ENCODE measurements around the gene IFIT1.
A peak's percentile ranks its signal among the peaks of the same experiment; 100 is the strongest.

IFIT1 gene

DNA sequence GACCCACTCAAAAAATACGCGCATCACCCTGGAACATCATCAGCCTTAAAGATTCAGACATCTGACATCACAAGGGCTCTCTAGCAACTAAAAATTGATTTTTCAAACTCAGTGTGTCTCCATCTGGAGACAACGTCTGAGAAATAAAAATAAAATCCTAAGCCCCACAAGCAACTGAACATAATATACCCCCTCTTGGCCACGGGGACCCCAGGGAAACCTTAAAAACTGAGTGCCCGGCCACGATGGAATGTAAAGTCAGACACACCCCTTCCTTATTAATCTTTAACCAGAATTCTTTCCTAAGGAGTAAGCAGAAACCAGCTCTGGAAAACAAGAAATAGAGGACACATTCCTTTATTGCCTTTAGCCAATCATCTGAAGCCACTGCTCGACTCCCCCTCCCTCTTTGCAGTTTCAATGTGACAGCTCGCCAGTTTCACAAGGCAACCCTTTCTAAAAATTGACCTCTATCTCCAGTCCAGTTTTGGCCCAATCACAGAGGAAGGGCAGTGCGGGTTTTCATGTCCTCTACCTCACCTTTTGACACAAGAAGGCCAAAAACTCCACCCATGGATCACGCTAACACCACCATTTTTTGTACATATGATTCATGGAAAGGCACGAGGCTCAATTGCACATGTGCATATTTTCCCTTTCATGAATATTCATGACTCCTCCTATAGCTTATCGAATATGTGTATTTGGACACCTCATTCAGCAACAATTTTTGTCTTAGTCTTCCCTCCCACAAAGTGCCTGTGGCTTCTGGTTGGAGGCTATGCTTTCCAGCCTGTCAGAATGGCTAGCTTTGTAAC, 40.4 kb upstream of the IFIT1 start:
- in situ Hi-C loops (cut with HindIII; ENCODE audit: low pct_unique_long_range_greater_than_20kb, low sequenced_read_pairs): no loop called here
- DNase-seq (ENCODE audit: low read depth in 1 of 2, low spot score in 1 of 2): no peak
- TF ChIP-seq JUND (IDR thresholded peaks at IDR 0.05; ENCODE audit: low read depth): no peak

DNA sequence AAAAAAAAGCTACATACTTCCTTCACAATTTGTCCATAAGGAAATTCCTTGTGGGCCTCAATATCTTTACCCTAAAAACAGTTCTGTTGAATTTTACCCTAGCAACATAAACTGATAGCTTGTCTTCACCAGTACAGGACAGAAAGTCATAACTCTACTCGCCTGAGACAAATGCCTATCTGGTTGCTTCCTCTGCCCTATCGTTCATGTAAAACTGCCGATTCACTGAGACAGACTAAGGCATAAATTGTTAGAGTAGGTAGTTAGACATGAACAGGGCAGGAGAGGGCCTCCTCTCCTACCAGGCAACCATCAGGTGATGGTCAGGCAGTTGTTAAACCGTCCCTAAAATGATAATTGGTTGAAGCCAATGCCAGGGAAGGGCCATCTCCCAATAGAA, 39.6 kb upstream of the IFIT1 start:
- TF ChIP-seq JUND (IDR thresholded peaks at IDR 0.05; ENCODE audit: low read depth): no peak
- in situ Hi-C loops (cut with HindIII; ENCODE audit: low pct_unique_long_range_greater_than_20kb, low sequenced_read_pairs): no loop called here
- DNase-seq (ENCODE audit: low read depth in 1 of 2, low spot score in 1 of 2): no peak

DNA sequence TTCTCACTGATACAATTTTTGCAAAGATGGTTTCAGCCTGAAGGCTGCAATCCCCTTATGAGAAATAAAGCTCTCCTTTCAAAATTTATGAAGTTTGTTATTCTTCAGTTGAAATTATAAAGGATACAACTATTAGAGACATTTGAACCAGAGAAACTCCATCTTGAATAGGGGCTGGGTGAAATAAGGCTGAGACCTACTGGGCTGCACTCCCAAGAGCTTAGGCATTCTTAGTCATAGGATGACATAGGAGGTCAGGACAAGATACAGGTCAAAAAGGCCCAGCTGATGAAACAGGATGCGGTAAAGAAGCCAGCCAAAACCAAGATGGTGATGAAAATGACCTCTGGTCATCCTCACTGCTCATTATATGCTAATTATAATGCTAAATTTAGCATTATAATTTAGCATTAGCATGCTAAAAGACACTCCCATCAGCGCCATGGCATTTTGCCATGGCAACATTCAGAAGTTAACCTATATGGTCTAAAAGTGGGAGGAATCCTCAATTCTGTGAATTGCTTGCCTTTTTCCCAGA, 37.0 kb upstream of the IFIT1 start:
- in situ Hi-C loops (cut with HindIII; ENCODE audit: low pct_unique_long_range_greater_than_20kb, low sequenced_read_pairs): no loop called here
- DNase-seq (ENCODE audit: low read depth in 1 of 2, low spot score in 1 of 2): no peak
- TF ChIP-seq JUND (IDR thresholded peaks at IDR 0.05; ENCODE audit: low read depth): no peak

DNA sequence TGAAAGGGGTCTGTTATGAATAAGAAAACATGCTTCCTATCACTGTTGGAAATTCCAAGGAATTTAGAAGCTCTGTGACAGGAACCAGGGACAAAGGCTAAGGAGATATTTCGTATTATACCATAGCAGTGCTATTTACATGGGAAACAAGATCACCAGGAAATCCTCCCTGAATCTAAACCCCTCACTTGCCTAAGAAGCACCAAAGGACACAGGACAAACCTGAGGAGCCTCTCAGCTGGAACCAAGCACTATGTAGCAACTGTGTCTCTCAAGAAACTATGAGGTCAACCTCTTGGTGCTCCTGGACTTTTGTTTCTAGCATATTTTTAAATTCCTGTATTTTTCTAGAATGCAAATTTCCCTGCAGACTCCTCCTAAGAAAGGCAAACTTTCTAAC, 35.3 kb upstream of the IFIT1 start:
- no peak for DNase-seq (ENCODE audit: low read depth in 1 of 2, low spot score in 1 of 2)
- in situ Hi-C loops (cut with HindIII; ENCODE audit: low pct_unique_long_range_greater_than_20kb, low sequenced_read_pairs): no loop called here
- no peak for TF ChIP-seq JUND (IDR thresholded peaks at IDR 0.05; ENCODE audit: low read depth)

DNA sequence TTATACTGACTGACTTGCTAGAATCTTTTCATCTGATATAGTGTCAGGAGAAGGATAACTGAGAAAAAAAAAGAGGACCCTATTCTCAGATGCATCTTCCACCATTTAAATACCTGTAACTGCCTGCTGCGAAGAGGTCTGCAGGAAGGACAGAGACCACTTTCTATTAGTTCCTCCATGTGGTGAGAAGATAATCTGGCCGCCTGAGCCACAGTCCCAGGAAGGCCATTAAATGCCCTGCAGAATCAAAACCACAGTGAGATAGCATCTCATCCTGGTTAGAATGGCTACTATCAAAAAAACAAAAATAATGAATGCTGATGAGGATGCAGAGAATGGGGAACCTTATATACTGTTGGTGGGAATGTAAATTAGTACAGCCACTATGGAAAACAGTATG, 34.4 kb upstream of the IFIT1 start:
- no peak for DNase-seq (ENCODE audit: low read depth in 1 of 2, low spot score in 1 of 2)
- TF ChIP-seq JUND (IDR thresholded peaks at IDR 0.05; ENCODE audit: low read depth): no peak
- in situ Hi-C loops (cut with HindIII; ENCODE audit: low pct_unique_long_range_greater_than_20kb, low sequenced_read_pairs): no loop called here

DNA sequence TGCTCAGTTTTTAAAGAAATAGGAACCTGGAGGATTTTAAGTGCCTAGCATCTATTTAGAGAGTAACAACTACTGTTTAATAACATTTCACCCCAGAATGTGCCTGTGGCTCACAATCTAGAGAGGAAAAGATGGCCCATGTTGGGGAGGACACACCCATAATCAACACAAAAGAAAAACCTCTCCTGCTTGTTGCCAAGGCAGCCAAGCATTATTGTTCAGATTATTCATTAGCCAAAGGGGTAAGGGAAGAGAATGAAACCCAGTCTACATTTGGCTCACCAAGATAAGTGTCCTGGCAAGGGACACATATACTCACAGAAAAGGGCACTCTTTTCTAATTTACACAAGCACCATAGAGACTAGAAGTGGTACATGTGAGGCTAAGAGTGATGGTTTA, 32.3 kb upstream of the IFIT1 start:
- TF ChIP-seq JUND (IDR thresholded peaks at IDR 0.05; ENCODE audit: low read depth): no peak
- in situ Hi-C loops (cut with HindIII; ENCODE audit: low pct_unique_long_range_greater_than_20kb, low sequenced_read_pairs): no loop called here
- no peak for DNase-seq (ENCODE audit: low read depth in 1 of 2, low spot score in 1 of 2)

DNA sequence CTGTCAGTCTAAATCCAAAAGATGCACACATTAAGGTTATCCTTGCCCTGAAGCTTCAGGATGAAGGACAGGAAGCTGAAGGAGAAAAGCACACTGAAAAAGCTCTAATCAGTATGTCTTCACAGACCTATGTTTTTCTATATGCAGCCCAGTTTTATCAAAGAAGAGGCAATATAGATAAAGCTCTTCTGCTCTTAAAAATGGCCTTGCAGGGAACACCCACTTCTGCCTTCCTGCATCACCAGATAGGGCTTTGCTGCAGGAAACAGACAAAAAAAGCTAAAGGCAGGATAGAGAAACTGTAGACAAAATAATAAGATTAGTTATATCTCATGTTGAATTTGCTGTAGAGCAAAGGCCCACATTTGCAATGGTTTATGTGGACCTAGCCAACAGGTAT, 29.5 kb upstream of the IFIT1 start:
- no peak for TF ChIP-seq JUND (IDR thresholded peaks at IDR 0.05; ENCODE audit: low read depth)
- no peak for DNase-seq (ENCODE audit: low read depth in 1 of 2, low spot score in 1 of 2)
- in situ Hi-C loops (cut with HindIII; ENCODE audit: low pct_unique_long_range_greater_than_20kb, low sequenced_read_pairs): no loop called here

DNA sequence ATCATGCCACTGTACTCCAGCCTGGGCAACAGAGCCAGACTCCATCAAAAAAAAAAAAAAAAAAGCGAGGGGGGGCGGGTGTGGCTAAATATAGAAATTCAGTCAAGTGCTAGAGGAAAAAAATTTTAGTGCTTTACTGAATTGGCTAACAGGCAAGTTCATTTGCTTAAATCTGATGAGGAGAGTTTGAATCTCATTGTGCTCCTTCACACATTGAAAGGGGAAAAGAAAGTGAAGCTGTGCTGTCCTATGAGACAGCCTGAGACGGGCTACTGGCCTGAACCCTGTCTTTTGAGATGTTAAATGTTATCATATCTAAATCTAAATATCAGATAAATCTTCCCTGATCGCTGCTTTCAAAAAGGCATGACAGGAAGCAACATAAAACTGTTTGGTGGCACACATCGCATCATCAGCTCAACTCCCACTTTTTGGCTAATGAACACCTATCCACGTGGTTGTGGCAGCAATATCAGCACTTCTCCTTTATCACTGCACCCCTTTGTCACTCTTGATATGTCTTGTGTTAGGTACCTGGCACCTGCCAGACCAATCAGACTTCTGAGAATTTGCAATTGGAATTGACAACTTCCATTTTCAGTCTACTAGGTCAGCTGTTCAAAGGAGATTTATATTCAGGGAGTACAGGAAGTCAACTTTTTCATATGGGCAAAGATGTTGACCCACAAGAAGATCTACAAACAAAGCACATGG, 28.5 kb upstream of the IFIT1 start:
- no peak for TF ChIP-seq JUND (IDR thresholded peaks at IDR 0.05; ENCODE audit: low read depth)
- in situ Hi-C loops (cut with HindIII; ENCODE audit: low pct_unique_long_range_greater_than_20kb, low sequenced_read_pairs): no loop called here
- DNase-seq (ENCODE audit: low read depth in 1 of 2, low spot score in 1 of 2): no peak

DNA sequence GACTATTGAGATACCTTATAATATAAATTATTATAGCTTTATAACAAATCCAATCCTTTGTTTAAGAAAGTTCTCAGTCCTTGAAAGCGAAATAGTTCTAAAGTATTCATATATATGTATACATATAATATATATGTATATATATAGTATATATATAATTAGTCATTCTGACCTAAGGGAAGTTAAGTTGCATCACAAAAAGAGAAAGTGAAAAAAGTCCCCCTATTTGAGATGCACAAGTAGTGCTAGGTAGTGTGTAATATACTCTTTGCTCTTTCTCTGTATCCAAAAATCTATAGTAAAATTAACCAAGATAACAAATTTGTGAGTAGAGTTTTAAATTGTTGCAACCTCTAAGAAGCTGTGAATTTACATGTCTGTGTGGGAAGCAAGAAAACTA, 27.9 kb upstream of the IFIT1 start:
- no peak for TF ChIP-seq JUND (IDR thresholded peaks at IDR 0.05; ENCODE audit: low read depth)
- in situ Hi-C loops (cut with HindIII; ENCODE audit: low pct_unique_long_range_greater_than_20kb, low sequenced_read_pairs): no loop called here
- no peak for DNase-seq (ENCODE audit: low read depth in 1 of 2, low spot score in 1 of 2)

DNA sequence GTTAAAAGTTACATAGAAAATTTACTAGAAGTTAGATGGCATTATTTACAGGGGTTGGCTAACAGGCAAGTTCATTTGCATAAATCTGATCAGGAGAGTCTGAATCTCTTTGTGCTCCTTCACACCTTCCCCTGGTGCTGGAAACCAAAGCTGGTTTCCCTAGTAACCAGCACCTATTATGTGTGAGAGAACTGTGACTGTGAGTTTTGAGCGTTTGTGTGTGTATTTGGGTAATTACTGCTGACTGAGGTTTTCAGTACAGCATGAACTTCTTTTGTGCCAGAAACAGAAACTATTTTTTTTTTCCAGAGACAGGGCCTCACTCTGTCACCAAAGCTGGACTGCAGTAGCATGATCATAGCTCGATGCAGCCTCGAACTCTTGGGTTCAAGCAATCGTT, 24.9 kb upstream of the IFIT1 start:
- no peak for TF ChIP-seq JUND (IDR thresholded peaks at IDR 0.05; ENCODE audit: low read depth)
- in situ Hi-C loops (cut with HindIII; ENCODE audit: low pct_unique_long_range_greater_than_20kb, low sequenced_read_pairs): no loop called here
- DNase-seq (ENCODE audit: low read depth in 1 of 2, low spot score in 1 of 2): no peak

DNA sequence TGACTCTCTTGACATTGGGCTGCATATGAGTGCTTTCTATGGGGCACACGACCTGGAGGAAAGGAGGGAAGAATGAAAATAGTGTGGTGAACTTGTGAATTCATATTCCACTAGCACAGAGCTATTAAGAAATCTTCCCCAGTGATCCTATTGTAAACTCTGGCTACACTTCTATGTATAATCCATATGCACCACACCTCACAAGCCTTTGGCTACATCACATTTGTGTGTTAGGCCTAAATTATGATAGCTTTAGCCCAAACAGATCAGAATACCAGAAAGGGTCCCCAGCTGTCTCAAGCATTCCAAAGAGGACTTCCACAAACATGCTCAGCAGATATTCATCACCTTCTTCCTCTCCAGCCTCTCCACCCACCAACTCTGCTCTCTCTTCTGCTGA, 24.3 kb upstream of the IFIT1 start:
- TF ChIP-seq JUND (IDR thresholded peaks at IDR 0.05; ENCODE audit: low read depth): no peak
- in situ Hi-C loops (cut with HindIII; ENCODE audit: low pct_unique_long_range_greater_than_20kb, low sequenced_read_pairs): no loop called here
- no peak for DNase-seq (ENCODE audit: low read depth in 1 of 2, low spot score in 1 of 2)

DNA sequence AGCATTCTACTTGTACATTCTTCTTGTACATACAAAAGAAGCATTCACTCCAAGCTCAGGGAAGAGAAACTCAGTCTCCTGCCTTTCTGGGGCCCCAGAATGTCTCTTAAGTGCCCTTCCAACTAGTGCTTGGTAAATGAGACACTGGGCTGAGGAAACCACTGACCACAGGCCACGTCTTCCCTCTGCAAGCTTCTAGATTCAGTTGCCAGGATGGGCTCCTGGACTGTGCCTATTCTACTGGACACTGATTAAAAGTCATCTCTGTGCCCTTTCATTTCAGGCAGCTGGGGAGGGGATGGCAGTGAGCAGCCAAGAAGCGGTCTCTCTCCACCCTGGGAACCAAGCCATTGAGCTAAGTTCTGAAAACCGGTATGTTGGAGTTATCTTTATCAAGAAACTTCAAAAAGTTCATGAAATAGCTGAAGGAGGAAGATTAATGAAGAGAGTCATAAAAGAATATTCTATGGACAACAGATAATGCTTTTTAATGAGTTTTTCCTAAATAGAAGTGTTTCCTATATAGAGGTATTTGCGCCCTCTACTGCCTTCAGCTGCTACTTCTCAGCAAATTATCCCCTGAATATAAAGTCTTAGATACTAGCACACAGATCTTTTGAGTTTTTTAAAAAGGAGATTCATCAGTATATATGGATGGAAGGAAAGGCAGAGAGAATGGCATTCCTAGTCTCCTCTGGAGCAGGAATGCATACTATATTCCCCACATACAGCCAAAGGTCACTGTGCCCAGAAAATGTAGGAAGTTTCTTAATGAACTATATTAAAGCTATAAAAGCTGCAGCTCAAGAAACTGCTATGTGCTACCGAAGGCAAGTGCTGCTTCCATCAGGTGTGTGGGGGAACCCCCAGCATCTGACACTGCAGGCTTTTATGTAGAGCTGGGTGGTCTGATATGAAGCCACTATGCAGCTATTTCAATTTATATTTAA, 23.0 kb upstream of the IFIT1 start:
- DNase-seq (ENCODE audit: low read depth in 1 of 2, low spot score in 1 of 2): peak; percentile 29 to 53
- in situ Hi-C loops (cut with HindIII; ENCODE audit: low pct_unique_long_range_greater_than_20kb, low sequenced_read_pairs): no loop called here
- TF ChIP-seq JUND (IDR thresholded peaks at IDR 0.05; ENCODE audit: low read depth): no peak

All from T47D (cell line).